HG03095 (cell line): ENCODE results near the gene RCSD1.

ENCODE experiments used
- ATAC-seq: cut with Tn5 transposase; IDR thresholded peaks from one replicate; pipeline ENCODE4 v1.9.1; 2021; ENCODE audit warnings: moderate library complexity; ENCODE audit not compliant: unreplicated experiment

The RCSD1 gene

GRCh38 chr1:167663002-167663772 lies 33.2 kb downstream of the RCSD1 start:
- peak; percentile 59 for ATAC-seq

DNA sequence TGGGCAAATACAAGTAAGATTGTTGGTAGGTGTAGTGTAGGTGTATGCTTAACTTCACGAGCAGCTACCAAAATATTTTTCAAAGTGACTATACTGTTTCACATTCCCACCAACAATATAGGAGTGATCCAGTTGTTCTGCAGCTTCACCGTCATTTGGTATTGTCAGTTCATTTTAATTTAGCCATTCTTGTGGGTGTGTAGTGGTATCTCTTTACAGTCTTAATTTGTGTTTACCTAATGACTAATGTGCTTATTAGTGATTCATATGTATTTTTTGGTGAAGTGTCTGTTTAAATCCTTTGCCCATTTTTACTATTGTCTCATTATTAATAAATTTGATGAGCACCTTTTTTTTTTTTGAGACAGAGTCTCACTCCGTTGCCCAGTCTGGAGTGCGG lies 35.4 kb downstream of the RCSD1 start:
- ATAC-seq, result no peak

DNA sequence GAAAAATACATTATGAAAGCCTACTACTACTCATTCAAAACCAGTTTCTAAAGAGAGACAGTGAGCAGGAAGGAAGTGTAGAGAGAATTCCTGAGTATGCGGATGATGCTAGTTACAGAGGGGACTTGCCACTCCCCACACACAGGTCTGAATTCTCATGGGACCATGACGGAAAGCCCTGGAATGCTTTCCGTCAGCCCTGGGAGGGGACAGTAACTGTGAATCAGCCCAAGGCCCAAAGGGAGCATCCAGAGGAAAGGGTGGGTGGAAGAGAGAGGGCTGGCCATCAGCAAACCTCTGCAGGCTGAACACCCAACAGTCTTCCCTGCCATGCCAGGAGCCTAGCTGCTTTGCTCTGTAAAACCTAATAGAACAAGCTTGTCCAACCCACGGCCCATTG lies 36.4 kb downstream of the RCSD1 start:
- ATAC-seq, result no peak

DNA sequence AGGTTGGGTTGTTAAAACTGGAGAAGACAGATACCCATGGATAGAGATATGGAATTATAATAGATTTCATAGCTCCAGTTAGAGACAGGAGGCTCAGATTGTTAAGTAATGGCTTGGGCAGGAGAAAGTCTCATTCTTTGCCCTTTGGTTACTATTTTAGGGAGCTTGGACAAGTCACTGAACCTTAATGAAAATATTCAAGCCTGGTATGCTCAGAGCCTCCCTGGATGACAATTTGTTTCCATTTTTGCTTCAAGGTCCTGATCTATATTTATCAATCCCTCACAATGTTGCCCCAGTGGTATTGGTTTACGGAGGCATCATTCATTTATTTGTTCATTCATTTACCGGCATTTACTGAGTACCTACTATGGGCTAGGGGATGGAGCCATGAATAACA lies 37.5 kb downstream of the RCSD1 start:
- ATAC-seq, result no peak

- peak; percentile 76 for ATAC-seq
Observed at GRCh38 chr1:167668108-167668507, 38.1 kb downstream of the RCSD1 start.

GRCh38 chr1:167669209-167670124 lies 39.4 kb downstream of the RCSD1 start:
- peak; percentile 59 for ATAC-seq

DNA sequence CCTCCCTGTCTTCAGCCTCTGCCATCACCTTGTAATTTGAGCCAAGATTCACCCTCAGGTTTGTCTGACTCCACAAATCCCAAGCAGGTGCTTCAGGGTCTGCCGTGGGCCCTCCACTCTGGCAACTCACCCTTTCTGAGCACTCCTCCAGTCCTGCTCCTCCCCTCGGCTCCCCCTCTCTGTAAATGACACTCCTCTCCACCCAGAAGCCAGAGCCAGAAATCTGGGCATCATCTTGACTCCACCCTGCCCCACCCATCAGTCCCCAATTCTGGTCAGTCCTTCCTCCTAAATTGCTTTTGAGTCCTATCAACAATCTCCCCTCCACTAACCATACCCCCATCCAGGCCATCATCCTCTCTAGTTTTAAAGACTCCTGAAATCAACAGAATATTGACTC lies 40.5 kb downstream of the RCSD1 start:
- no peak for ATAC-seq

DNA sequence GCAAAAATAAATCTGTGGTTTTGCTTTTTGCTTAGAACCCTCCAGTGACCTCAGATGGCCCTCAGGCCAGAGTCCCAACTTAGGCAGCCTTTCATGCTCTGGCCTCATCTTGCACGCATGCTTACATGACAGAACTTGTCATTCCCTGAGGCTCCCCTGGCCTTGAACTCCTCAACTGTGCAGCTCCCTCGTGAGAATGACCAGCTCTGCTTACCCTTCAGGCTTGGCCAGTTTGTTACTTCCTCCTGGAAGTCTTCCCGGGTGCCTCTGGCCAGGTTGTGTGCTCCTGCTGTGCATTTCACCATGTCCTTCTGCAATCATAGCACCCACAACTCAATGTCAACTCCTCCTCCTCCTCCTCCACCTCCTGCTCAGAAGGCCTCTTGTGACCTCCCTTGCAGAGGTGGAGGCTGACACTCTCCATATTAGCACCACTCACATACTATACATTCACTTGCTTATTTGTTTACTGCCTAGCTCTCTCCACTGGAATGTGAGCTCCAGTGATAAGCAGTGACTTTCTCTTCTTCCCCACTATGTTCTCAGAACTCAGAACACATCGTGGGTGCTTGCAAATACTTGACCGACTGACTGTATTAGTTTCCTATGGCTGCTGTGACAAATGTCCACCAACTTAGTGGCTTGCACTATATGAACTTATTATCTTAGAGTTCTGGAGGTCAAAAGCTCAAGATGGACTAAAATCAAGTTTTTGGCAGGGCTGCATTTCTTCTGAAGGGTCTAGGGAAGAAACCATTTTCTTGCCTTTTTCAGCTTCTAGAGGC lies 41.9 kb downstream of the RCSD1 start:
- no peak for ATAC-seq

DNA sequence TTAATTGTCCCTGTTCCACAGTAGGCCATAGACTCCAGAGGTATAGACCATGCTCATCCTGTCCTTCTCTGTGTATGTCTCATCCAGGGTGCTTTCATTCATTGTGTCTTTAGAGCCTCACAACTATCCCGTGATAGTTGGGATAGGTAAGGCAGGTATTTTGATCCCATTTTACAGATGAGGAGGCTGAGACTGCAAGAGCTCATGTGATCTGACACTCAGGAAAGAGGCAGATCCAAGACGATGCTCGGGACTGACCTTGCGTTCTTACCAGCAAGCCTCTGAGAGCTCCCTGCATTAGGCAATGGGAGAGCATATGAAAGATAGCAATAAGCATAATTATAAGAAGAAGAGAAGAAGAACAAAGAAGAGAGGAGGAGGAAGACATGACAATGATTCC lies 42.8 kb downstream of the RCSD1 start:
- no peak for ATAC-seq

- no peak for ATAC-seq
Observed at GRCh38 chr1:167673265-167673664, 43.2 kb downstream of the RCSD1 start.

- no peak for ATAC-seq
Observed at GRCh38 chr1:167674156-167674555, 44.1 kb downstream of the RCSD1 start.

DNA sequence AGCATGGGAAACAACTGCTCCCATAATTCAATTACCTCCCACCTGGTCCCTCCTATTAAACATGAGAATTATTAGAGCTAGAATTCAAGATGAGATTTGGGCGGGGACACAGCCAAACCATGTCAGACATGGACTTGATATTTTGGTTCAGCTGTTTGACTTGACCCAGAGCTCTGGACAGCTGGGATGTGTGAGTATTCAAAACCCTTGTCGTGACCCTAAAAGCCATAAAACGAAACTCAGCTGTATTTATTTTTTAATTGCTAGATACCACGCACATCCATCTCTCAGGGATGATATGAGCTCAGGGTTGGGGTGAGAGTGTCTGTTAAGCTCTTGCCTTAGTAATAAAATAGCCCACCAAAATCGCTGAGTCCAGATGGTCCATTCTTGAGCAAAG lies 45.4 kb downstream of the RCSD1 start:
- no peak for ATAC-seq

GRCh38 chr1:167676205-167676915 lies 46.3 kb downstream of the RCSD1 start:
- peak; percentile 52 for ATAC-seq

DNA sequence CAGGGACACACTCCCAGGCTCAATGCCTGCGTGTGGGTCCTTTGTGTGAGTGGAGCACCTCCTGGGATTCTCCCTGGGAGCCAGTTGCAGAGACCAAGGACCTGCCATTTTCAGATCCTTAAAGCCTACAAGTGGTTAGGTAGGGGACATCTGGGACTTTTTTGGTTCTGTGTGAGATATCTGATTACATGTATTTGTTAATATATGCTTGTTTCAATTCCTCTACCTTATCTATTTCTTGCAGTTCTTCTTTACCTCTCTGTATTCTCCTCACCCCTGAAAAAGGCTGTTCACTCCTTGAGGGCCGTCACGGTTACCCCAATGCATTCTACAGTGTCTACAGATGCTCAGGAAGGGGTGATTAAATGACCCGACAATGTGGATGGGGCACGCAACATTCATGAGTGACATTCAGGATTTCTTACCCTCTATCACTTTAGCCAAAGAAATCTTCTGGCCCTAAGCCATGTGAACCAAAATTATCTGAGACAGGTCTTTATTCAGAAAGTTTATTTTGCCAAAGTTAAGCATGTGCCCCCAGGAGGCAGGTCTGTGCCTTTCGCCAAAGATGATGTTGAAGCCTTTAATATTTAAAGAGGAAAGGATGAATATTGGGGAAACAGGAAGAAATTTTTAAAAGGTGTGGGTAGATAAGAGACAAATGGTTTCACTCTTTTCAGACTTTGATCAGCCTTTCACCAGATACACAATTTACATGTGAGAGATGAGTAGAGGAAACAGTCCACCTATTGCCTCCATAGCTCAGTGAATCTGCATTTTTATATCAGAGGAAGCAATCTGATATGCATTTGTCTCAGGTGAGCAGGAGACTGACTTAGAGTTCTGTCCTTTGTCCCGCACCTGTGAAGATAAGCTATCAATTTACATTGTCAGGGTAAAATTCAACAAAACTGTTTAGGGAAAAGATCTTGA lies 47.1 kb downstream of the RCSD1 start:
- ATAC-seq, result no peak

DNA sequence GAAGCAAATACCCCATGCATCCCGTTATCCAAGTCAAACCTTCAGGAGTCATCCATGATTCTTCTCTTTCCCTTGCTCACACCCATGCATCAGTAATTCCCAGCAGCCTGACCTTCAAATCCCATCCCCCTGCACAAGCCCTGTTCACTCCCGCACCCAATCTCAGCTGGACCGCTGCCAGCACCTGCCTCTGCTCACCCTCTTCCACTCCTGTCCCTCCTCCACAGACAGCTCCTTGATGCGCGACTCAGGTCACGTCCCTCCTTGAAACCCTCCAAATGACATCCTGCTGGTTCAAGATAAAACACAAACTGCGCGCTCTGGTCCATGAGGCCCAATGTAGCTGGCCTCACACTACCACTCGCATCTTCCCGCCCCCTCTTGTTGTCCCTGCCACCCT lies 48.4 kb downstream of the RCSD1 start:
- ATAC-seq, result no peak

GRCh38 chr1:167678838-167679237 lies 48.8 kb downstream of the RCSD1 start:
- ATAC-seq, result no peak

GRCh38 chr1:167679714-167680113 lies 49.7 kb downstream of the RCSD1 start:
- ATAC-seq, result no peak

- ATAC-seq, result no peak
Observed at GRCh38 chr1:167681024-167681423, 51.0 kb downstream of the RCSD1 start.

DNA sequence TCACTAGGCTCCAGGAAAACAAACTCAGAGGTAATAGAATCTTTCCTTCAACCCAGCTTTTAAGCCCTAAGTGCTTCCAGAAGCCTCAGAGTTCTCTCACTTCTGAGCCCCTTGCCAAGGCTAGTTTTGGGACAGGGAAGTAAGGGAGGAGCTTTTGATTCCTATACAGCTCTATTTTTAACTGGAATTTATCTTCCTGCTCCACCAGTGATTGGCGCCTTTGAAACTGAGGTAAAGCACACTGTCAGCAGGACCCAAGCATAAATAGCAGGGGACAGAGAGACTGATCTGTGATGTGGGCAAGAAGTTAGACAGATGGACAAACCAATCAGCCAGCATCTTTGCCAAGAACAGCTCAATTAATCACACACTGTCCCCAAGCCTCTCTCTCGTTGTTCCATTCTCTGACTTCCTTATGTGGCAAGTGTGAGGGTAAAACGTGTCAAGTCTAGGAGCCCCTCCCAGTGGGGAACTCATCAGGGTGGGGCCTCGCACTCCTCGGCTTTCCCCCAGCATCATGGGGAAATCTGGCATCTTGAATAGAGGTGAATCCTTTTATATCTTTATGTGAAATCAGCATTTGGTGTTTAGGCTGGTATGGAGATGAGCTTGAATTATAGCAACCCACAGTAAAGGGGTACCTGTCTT lies 51.5 kb downstream of the RCSD1 start:
- ATAC-seq, result no peak
